ENCODE measurements around the gene FFAR2. TPM values are rescaled to one million over a fixed set of nuclear protein-coding genes. Genes with fewer than 3 reads are reported as not detected.

The FFAR2 gene
- total and polyA plus RNA-seq, 9 of the 15 experiments (the other 6 are each of a cell fraction or from before 2014, with no cell fraction given), result not detected

- TF ChIP-seq PBX2 (CRISPR knock-in tag; IDR thresholded peaks at IDR 0.05; ENCODE audit: low read depth) (no peak), PBX2 (tag; conservative IDR thresholded peaks at IDR 0.05; ENCODE audit: low read depth) (no peak), NCOA6 (IDR thresholded peaks at IDR 0.05) (no peak), POLR2G (IDR thresholded peaks at IDR 0.05; ENCODE audit: low read depth, low read length) (no peak), NR2C2 (CRISPR knock-in tag; IDR thresholded peaks at IDR 0.05) (no peak), NR2C2 (tag; IDR thresholded peaks at IDR 0.05) (0 out of 2 replicates have a peak, but pooled peaks have one; percentile 22), ZNF696 (CRISPR knock-in tag; conservative IDR thresholded peaks at IDR 0.05) (no peak), MLX (CRISPR knock-in tag; conservative IDR thresholded peaks at IDR 0.05) (no peak), ZNF277 (CRISPR knock-in tag; IDR thresholded peaks at IDR 0.05; ENCODE audit: borderline replicate concordance) (no peak), ZBTB40 (IDR thresholded peaks at IDR 0.05) (no peak), ZBTB40 (CRISPR knock-in tag; IDR thresholded peaks at IDR 0.05) (no peak), HNRNPL (IDR thresholded peaks at IDR 0.05; ENCODE audit: low read depth, low read length) (no peak), GATA2 (CRISPR knock-in tag; IDR thresholded peaks at IDR 0.05) (no peak)
Measured at GRCh38 chr19:35498984-35499527, 51.0 kb downstream of the FFAR2 start (continued).
